H1 (cell line): ENCODE data around the gene MICU2. TPM values are rescaled to one million over a fixed set of nuclear protein-coding genes. Genes with fewer than 3 reads are reported as not detected.

Experiments
- E2F6 ChIP-seq: IDR thresholded peaks from 2 replicates; pipeline ENCODE4 v1.6.1; 2012; ENCODE audit warnings: inconsistent platforms
- NRF1 ChIP-seq: IDR thresholded peaks from 2 replicates; pipeline ENCODE4 v1.6.1; 2011; ENCODE audit warnings: mild to moderate bottlenecking, low read depth, low read length, improper control_type of control experiment
- TAF1 ChIP-seq: IDR thresholded peaks from 2 replicates; pipeline ENCODE4 v1.6.1; 2011; ENCODE audit warnings: mild to moderate bottlenecking, low read depth, low read length
- polyA plus RNA-seq, 7 experiments: library from polyadenylated mRNA; depleted of rRNA in 3 of 7; stranded (reverse) in 5 of 7; unstranded in 2 of 7; fragments of >200 nt in 5 of 7; fragments of 200-250 nt in 2 of 7; gene quantifications; 1 replicate in 5 of 7; 2 replicates in 1 of 7; 4 replicates in 1 of 7; pipeline versions ENCODE4 v1.2.1 to v1.2.3, GENCODE V29; 2011 to 2013; ENCODE audit warnings: missing spikeins in 2 of 7, mixed read lengths in 2 of 7
- total RNA-seq: library from RNA; stranded (reverse); fragmentation: NEBNext Ultra II Directional; extraction: Animal tissue kit (Norgen Biotek cat#: 25700); gene quantifications from 2 replicates; pipeline ENCODE4 v1.2.1, GENCODE V29; 2021

MICU2 gene
- total and polyA plus RNA-seq, 2 of the 8 experiments (the other 6 are each of a cell fraction or from before 2014, with no cell fraction given): 34.6 to 36.5 TPM

DNA sequence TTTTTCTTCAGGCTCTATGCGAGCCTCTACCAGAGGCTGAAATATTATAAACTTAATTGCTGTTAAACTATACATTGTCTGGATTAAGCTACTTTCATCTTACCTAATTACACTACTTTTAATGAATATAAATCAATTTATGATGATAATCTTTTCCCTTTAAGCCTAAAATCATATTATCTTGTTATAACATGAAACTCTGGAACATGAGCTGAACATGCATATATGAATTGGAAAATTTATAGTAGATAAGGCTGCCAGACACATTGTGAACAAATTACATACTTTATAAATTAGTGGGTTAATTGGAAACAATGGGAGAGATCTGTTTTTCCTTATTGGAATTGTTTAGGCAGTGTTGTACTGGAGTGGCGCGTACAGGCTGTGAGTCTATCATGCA lies 99.6 kb downstream of the MICU2 start (continued):
- TF ChIP-seq E2F6 (no peak), NRF1 (no peak), TAF1 (no peak)
